Pancreas (tissue), 10 donors: ENCODE data around the gene PYCR2. TPM values are rescaled to one million over a fixed set of nuclear protein-coding genes. Genes with fewer than 3 reads are reported as not detected.
A peak's percentile ranks its signal among the peaks of the same experiment; 100 is the strongest.
"Not testable (repeated sequence)": the region's sequence is repeated elsewhere in the genome, so short reads cannot be mapped to it uniquely, and the experiment has no call there.

Experiments used
- ATAC-seq, 4 donors: fragments of 200-7000 bp; cut with Tn5 transposase; one replicate each; pipeline versions ENCODE4 v1.8.0 to v1.9.1; 2020; ENCODE audit warnings: mild to moderate bottlenecking in 4 of 4, moderate library complexity in 4 of 4
- DNase-seq, 6 donors: peaks; one replicate each; pipeline ENCODE4 v3.0.0-alpha.2; 2020
- FAIRE-seq: peaks from 2 replicates; lab custom pipeline; 2012; peaks lifted over from hg19 to GRCh38; lab: Jason Lieb, UNC
- H3K27ac ChIP-seq, 4 donors: fragments of 200-600 bp; sonication (generic); 1 replicate in 3 of 4; 2 replicates in 1 of 4; pipeline versions ENCODE4 v1.5.0 to v1.8.0; 2020
- H3K27me3 ChIP-seq, 4 donors: fragments of 200-600 bp; one replicate each; pipeline ENCODE4 v1.8.0; 2021
- H3K36me3 ChIP-seq, 3 donors: fragments of 200-600 bp; sonication (generic) in 1 of 3; one replicate each; pipeline versions ENCODE4 v1.5.0 to v1.8.0; 2020 to 2021
- H3K4me1 ChIP-seq, 3 donors: fragments of 200-600 bp; one replicate each; pipeline ENCODE4 v1.8.0; 2021
- H3K4me3 ChIP-seq, 4 donors: fragments of 200-600 bp; sonication (generic) in 2 of 4; one replicate each; pipeline versions ENCODE4 v1.5.0 to v1.8.0; 2020 to 2021
- H3K9me3 ChIP-seq, 4 donors: fragments of 200-600 bp; one replicate each; pipeline ENCODE4 v1.8.0; 2021
- WGBS, 2 donors: extraction: QIAGEN DNeasy Blood & Tissue Kit; methylation state at CpG; one replicate each; pipeline ENCODE4 v1.1.7; 2013; 5-methylcytosine and 5-hydroxymethylcytosine counted together
- intact Hi-C, 3 donors: fragments of 100-400 bp; cut with DNase I; formaldehyde crosslinking; loops; one replicate each; pipeline versions ENCODE4 v1.11.1 to v1.14.2; 2022
- polyA plus RNA-seq, 2 donors: library from polyadenylated mRNA; stranded (reverse); fragments of 200-250 nt; gene quantifications; one replicate each; pipeline ENCODE4 v1.2.3, GENCODE V29; 2013
- total RNA-seq, 6 donors: library from RNA; stranded (reverse); fragmentation: NEBNext Ultra II Directional in 4 of 6; extraction: Animal tissue kit (Norgen Biotek cat#: 25700) in 4 of 6; gene quantifications; one replicate each; pipeline versions ENCODE4 v1.2.1 to v1.2.4, GENCODE V29; 2021 to 2023
- TF ChIP-seq, protein P1 (sequence below), 4 donors: fragments of 200-600 bp; sonication (generic) in 3 of 4; IDR thresholded peaks; one replicate each; pipeline versions ENCODE4 v1.5.0 to v1.8.0; 2021; ENCODE audit warnings: antibody characterized with exemption in 4 of 4
- donor health status: healthy with polysubstance abuse.
- donor health status: DM: no; HTN: no; CAD: no; lungs with moderate emphysema.
- donor health status: DM: no; HTN: no; CAD: no.
- donor health status: control.
- donor health status: control.
- donor health status: Bipolar disorder and iron deficiency.
- donor health status: DM: yes; HTN: yes; CAD: no.
- donor health status: DM: no; HTN: no; CAD: no.
- donor health status: DM: no; HTN: no; CAD: no.
- donor health status: DM: yes; HTN: yes; CAD: no.

The PYCR2 gene
- total and polyA plus RNA-seq, 8 donors: 21.3 to 88.9 (median 34.7) TPM

DNA sequence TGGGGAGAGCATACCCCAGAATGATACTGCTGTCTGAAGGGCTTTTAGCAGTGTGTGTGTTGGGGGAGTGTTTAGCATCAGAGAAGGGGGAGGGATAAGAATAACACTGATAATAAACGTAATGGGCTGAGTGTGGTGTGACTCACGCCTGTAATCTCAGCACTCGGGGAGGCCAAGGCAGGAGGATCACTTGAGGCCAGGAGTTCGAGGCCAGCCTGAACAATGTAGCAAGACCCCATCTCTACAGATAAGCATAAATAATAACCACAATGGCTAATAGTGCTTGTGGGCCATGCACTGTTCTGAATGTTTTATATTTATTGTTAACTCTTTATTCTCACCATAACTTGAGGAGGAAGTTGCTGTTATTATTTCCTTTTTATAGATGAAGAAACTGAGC lies 19.5 kb upstream of the PYCR2 start:
- Histone ChIP-seq H3K9me3 (no peaks in the 10 kb centered on the region), H3K4me1 (no peaks in the 10 kb centered on the region), H3K27me3 (no peaks in the 10 kb centered on the region), H3K27ac (no peak overlapping the region), H3K4me3 (no peak overlapping the region), H3K36me3 (no peaks in the 10 kb centered on the region)
- no peak for DNase-seq
- no peak for FAIRE-seq
- intact Hi-C loops: no loop called here
- 78 to 82% methylated on average over 4 of the region's 4 CpGs for WGBS, 2 donors
- no peak for ATAC-seq
- TF ChIP-seq, protein P1, sequence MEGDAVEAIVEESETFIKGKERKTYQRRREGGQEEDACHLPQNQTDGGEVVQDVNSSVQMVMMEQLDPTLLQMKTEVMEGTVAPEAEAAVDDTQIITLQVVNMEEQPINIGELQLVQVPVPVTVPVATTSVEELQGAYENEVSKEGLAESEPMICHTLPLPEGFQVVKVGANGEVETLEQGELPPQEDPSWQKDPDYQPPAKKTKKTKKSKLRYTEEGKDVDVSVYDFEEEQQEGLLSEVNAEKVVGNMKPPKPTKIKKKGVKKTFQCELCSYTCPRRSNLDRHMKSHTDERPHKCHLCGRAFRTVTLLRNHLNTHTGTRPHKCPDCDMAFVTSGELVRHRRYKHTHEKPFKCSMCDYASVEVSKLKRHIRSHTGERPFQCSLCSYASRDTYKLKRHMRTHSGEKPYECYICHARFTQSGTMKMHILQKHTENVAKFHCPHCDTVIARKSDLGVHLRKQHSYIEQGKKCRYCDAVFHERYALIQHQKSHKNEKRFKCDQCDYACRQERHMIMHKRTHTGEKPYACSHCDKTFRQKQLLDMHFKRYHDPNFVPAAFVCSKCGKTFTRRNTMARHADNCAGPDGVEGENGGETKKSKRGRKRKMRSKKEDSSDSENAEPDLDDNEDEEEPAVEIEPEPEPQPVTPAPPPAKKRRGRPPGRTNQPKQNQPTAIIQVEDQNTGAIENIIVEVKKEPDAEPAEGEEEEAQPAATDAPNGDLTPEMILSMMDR (IDR thresholded peaks at IDR 0.05): no peak

DNA sequence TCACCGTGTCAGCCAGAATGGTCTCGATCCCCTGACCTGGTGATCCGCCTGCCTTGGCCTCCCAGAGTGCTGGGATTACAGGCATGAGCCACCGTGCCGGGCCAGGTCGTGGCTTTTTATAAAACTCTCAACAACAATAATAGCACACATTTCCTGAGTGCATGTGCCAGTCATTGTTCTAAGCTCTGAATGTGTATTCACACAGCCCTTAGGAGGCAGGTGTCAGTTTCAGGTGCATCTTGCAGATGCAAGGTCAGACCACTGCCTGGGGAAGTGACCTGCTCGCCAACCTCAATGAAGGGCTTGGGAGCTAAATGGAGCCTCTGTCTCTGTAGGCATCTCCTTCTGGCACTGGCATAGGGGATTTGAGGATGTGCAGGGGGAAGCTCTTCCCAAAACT lies 18.5 kb upstream of the PYCR2 start:
- Histone ChIP-seq H3K27me3 (no peaks in the 10 kb centered on the region), H3K36me3 (no peaks in the 10 kb centered on the region), H3K4me1 (no peaks in the 10 kb centered on the region), H3K4me3 (no peak overlapping the region), H3K9me3 (no peaks in the 10 kb centered on the region), H3K27ac (no peak overlapping the region)
- TF ChIP-seq, protein P1 (IDR thresholded peaks at IDR 0.05): no peak
- WGBS, 2 donors: 78 to 83% methylated on average over 7 of the region's 7 CpGs
- DNase-seq (no peak), ATAC-seq (no peak), FAIRE-seq (no peak)
- intact Hi-C loops: no loop called here

DNA sequence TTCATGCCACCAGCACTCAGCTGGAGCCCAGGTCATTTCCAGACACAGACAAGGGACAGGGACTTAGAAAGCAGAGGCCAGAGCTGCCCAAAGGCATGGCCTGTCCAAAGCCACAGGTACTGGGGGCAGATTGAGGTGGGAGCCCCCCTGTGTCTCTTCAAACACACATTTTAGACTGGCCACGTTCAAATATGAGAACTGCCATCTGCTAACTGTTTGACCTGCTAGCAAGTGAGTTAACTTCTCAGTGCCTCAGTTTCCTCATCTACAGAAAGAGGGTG lies 17.8 kb upstream of the PYCR2 start:
- no peaks in the 10 kb centered on the region for H3K36me3 ChIP-seq
- no peak for ATAC-seq
- no peak for DNase-seq
- no peak for FAIRE-seq
- H3K27me3 ChIP-seq: no peaks in the 10 kb centered on the region
- H3K4me1 ChIP-seq: no peaks in the 10 kb centered on the region
- no peak overlapping the region for H3K27ac ChIP-seq
- H3K9me3 ChIP-seq: no peaks in the 10 kb centered on the region
- H3K4me3 ChIP-seq: no peak overlapping the region
- intact Hi-C loops: no loop called here
- TF ChIP-seq, protein P1 (IDR thresholded peaks at IDR 0.05): no peak
- whole genome bisulfite sequencing, 2 donors: 34 to 44% methylated on average over 1 of the region's 1 CpG

DNA sequence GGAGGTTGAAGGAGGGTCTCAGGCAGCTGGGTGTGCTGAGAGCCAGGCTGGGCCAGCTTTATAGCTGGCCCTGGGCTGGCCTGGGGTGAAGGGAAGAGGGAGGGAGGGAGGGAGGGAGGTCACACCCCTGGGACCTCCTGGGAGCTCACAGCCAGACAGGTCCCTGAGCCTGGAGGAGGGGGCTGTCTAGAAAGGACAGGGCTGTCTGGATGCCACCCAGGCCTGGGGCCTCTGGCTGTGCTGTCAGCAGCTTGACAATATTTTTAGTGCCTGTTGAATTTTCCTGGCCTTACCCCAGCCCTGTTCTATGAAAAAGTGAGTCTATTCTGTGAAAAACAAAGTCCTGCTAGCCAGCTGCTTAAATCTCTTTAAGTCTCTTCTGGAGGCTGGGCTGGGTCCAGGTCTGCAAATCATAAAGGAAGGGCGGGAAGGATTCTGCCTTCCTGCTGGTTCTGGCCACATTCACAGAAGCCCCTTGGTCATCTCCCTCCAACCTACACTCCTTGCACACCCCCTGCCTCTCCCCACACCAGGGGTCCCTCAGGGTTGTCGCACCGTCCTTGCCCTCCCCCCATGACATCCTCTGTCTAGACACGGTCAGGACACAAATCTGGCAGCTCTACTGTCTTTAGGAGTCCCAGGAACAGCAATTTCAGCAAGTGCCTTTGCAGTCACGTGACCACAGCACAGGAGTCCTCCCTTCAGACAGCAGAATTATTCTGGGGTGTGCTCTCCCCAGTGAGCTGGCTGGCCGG lies 17.3 kb upstream of the PYCR2 start, which contains the start of gene LEFTY2:
TSS of gene LEFTY2 (minus strand) at position 34 of the 755 bp plus-strand sequence. CDS start 80 bp downstream, outside the sequence.
- H3K4me3 ChIP-seq: no peak within 1 kb of the TSS
- H3K27ac ChIP-seq: no peak within 1 kb of the TSS
- H3K27me3 ChIP-seq: no peaks in the 10 kb centered on the region
- FAIRE-seq: no peak
- DNase-seq: no peak
- WGBS, 2 donors: 80 to 85% methylated on average over 6 of the region's 6 CpGs
- ATAC-seq: no peak
- TF ChIP-seq, protein P1 (IDR thresholded peaks at IDR 0.05): no peak
- H3K4me1 ChIP-seq: no peaks in the 10 kb centered on the region
- H3K9me3 ChIP-seq: no peaks in the 10 kb centered on the region
- H3K36me3 ChIP-seq: no peaks in the 10 kb centered on the region
- intact Hi-C loops: no loop called here

DNA sequence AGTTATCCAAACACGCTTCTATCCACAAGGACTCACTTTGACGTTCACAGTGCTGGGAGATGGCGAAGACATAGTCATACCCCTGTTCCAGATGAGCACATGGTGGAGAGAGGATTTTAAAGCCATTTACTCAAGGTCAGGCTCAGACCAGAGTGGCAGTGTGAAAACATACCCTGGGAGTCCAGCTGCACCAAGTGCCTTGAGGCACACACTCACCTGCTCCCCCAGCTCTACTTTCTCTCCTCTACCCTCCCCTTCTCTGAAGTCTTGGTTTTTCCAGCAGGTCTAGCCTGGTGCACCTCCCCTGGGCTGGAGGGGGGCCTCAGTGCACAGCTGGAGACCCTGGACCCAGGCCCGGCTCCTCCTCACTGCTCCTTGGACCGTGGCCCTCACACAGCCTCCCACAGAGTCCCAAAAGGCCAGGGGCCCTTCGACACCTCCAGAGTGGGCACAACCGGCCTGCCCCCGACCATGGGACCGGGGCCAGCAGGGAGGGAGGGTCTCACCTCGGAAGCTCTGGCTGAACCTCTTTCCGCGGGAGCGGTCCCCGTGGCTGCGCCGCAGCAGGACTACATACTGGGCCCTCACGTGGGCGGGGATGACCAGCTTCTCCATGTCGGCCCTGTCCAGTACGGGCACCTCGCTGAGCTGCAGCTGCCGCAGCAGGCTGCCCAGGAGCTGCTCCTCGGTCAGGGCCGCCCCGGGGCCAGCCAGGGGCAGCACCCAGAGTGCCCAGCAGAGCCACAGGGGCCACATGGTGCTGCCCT lies 16.5 kb upstream of the PYCR2 start:
- no peaks in the 10 kb centered on the region for H3K9me3 ChIP-seq
- no peak for FAIRE-seq
- intact Hi-C loops: no loop called here
- peak in 1 of 6 donors; percentile 67 for DNase-seq
- no peaks in the 10 kb centered on the region for H3K27me3 ChIP-seq
- H3K27ac ChIP-seq: no peak overlapping the region
- 90 to 93% methylated on average over 25 of the region's 25 CpGs for WGBS, 2 donors
- H3K4me3 ChIP-seq: no peak overlapping the region
- ATAC-seq: no peak
- no peaks in the 10 kb centered on the region for H3K36me3 ChIP-seq
- TF ChIP-seq, protein P1 (IDR thresholded peaks at IDR 0.05): no peak
- no peaks in the 10 kb centered on the region for H3K4me1 ChIP-seq

DNA sequence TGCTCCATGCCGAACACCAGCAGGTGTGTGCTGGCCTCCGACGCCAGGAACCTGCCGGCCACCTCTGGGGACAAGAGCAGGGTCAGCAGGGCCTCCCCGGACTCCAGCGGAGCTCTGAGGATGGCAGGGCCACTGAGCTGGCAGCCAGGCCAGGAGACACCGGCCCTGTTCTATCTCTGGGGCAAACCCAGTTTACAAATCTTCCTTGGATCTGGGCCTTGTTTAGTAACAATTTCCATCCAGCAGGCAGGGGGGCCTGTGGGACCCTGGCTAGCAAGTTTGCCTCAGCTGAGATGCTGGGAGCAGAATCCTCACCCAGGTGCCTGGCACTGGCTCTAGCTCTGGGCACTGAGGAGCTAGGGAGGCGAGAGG lies 15.9 kb upstream of the PYCR2 start:
- H3K27ac ChIP-seq, H3K27me3 ChIP-seq, H3K36me3 ChIP-seq, FAIRE-seq, H3K4me1 ChIP-seq, intact Hi-C loops, ATAC-seq, H3K9me3 ChIP-seq, DNase-seq: not testable (repeated sequence)
- 58 to 73% methylated on average over 4 to 8 of the region's 8 CpGs for WGBS, 2 donors
- peak overlapping the region in 1 of 4 donors; percentile 13 for H3K4me3 ChIP-seq
